Ishikawa (cell line): ENCODE data around the gene ACHE.

Experiments used
- CEBPB ChIP-seq: IDR thresholded peaks from 2 replicates; pipeline ENCODE4 v1.6.1; 2012
- CREB1 ChIP-seq: IDR thresholded peaks from 2 replicates; pipeline ENCODE4 v1.6.1; 2012; ENCODE audit warnings: low read depth
- EGR1 ChIP-seq: IDR thresholded peaks from 2 replicates; pipeline ENCODE4 v1.6.1; 2012
- EP300 ChIP-seq: IDR thresholded peaks from 2 replicates; pipeline ENCODE4 v1.6.1; 2012; ENCODE audit warnings: borderline replicate concordance
- FOXM1 ChIP-seq: IDR thresholded peaks from 2 replicates; pipeline ENCODE4 v1.6.1; 2012; ENCODE audit warnings: low read depth, borderline replicate concordance
- MAX ChIP-seq: IDR thresholded peaks from 2 replicates; pipeline ENCODE4 v1.6.1; 2012
- NFIC ChIP-seq: IDR thresholded peaks from 2 replicates; pipeline ENCODE4 v1.6.1; 2012
- RAD21 ChIP-seq: IDR thresholded peaks from 2 replicates; pipeline ENCODE4 v1.6.1; 2012; ENCODE audit warnings: low read depth
- REST ChIP-seq: IDR thresholded peaks from 2 replicates; pipeline ENCODE4 v1.6.1; 2012; ENCODE audit warnings: low read depth, mild to moderate bottlenecking
- TAF1 ChIP-seq: IDR thresholded peaks from 2 replicates; pipeline ENCODE4 v1.6.1; 2012; ENCODE audit warnings: low read depth, mild to moderate bottlenecking
- TCF12 ChIP-seq: IDR thresholded peaks from 2 replicates; pipeline ENCODE4 v1.6.1; 2012; ENCODE audit warnings: low read depth
- TEAD4 ChIP-seq: IDR thresholded peaks from 2 replicates; pipeline ENCODE4 v1.6.1; 2012
- USF1 ChIP-seq: IDR thresholded peaks from 2 replicates; pipeline ENCODE4 v1.6.1; 2012
- YY1 ChIP-seq: IDR thresholded peaks from 2 replicates; pipeline ENCODE4 v1.6.1; 2012; ENCODE audit warnings: low read depth
- ZBTB7A ChIP-seq: IDR thresholded peaks from 2 replicates; pipeline ENCODE4 v1.6.1; 2012; ENCODE audit warnings: low read depth

Gene ACHE

GRCh38 chr7:100895701-100895955 is at the start of gene ACHE:
Gene ACHE (minus strand): TSS chr7:100895888. CDS start chr7:100894232, 1,656 bp downstream.
- TF ChIP-seq MAX, result no peak
- no peak for TF ChIP-seq EP300
- no peak for TF ChIP-seq NFIC

- TF ChIP-seq TCF12 (no peak), CEBPB (no peak), REST (no peak), USF1 (no peak), TEAD4 (no peak), CREB1 (no peak), TAF1 (no peak), FOXM1 (no peak), MAX (no peak), ZBTB7A (no peak), YY1 (no peak), RAD21 (no peak), EGR1 (no peak), EP300 (no peak), NFIC (no peak)
These were observed 48.5 kb upstream of the ACHE start for GRCh38 chr7:100944138-100944537.

- TF ChIP-seq USF1 (no peak), YY1 (no peak), EP300 (no peak), MAX (no peak), NFIC (no peak), CEBPB (no peak), FOXM1 (no peak), TEAD4 (no peak), TCF12 (no peak), RAD21 (no peak), CREB1 (no peak), TAF1 (no peak), ZBTB7A (no peak), EGR1 (no peak), REST (no peak)
These were observed 48.0 kb upstream of the ACHE start for GRCh38 chr7:100943693-100944092.

GRCh38 chr7:100942045-100942774 is 46.5 kb upstream of the ACHE start:
- TF ChIP-seq CEBPB, result peak; percentile 90
- TF ChIP-seq USF1, result no peak
- TF ChIP-seq TCF12, result no peak

- no peak for TF ChIP-seq CREB1
- TF ChIP-seq NFIC, result no peak
- TF ChIP-seq USF1, result no peak
- TF ChIP-seq CEBPB, result no peak
- no peak for TF ChIP-seq EP300
- TF ChIP-seq TEAD4, result no peak
- no peak for TF ChIP-seq MAX
- TF ChIP-seq YY1, result no peak
- TF ChIP-seq REST, result no peak
- no peak for TF ChIP-seq FOXM1
- TF ChIP-seq ZBTB7A, result no peak
- TF ChIP-seq TAF1, result no peak
- no peak for TF ChIP-seq EGR1
- no peak for TF ChIP-seq RAD21
- TF ChIP-seq TCF12, result no peak
These were observed 38.0 kb upstream of the ACHE start for GRCh38 chr7:100933734-100934133.
